NOMO-1 treated with DMSO at 0.1 percent for 48 hours (cell line): ENCODE data around the gene TLNRD1.

ENCODE experiments used
- DNase-seq: peaks from one replicate; lab custom pipeline; 2025; ENCODE audit not compliant: unreplicated experiment; lab: John Stamatoyannopoulos, UW

Gene TLNRD1

DNA sequence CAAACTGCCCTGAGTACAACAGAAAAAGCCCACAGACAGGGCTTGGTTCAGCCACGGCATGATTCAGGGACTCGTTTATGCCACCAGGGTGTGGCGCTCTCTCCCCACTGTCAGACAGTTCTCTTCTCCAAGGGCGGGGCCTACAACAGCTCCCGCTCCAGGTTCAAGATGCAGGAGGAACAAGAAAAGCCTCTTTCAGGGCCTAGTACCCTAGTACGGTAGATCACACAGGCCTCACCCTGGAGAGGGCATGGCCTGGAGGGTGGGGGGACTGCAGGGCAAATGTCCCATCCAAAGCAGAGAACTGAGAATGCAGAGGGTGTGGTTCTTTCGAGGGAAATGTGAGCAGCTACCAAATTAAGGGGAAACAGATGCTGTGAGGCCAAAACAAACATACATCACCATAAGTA, 23.1 kb upstream of the TLNRD1 start:
- DNase-seq, result peak; percentile 70

DNA sequence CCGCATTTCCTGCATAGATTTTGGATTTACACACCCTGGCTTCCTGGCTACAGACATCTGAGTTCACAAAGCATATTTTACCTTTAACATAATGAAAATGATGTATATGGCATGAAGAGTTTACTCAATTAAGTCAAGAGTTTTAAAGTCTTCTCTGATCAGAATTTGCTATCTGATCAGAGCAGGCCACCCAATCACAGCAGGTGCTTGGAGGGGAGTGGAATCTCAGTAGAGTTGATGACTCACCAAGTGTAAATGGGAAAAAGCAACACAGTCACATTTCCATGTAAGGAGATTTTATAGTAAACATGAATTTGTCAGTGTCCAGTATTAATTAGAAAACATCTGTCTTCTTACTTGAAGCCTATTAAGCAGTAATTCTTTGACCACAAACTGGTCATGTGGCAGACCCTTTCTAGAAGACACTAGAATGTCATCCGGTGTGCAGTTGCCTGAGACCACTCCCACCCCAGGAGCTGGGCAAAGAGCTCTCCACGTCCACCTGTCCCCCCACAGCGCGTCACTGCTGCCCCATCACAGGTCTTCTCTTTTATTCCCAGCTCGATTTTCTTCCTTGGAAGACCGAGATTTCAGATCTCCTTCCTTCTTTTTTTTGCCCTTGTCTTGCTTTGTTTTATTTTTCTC, 21.9 kb upstream of the TLNRD1 start:
- no peak for DNase-seq

DNA sequence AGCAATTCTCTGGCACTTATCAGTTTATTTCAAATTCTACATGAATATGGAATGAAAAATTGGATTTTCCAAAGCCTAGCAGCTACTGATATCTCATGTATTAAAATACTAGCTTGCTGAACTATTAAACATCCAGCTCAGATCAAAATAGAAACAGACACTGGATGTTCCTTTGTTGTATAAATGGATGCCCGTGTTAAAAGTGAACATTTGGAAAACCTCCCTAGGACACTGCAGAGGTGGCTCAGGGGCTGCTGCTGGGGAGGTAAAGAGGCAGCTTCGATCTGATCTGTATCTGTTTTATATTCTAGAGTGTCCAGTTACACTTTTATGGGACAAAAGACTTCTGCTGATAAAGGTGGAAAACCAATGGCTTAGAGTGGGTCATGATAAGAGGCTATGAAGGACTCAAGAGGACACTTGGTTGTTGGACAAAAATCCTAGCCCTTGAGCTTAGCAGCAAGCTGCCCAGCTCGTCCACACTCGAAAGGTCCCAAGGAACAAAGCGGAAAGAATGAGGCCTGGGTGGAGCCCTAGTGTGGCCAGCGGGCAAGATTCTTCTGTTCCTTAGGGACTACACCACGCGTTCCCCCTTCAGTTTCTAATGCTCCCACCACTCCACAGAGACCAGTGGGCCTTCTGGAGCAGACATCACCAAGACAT, 21.1 kb upstream of the TLNRD1 start:
- DNase-seq, result no peak

GRCh38 chr15:80982205-80982604, 18.5 kb upstream of the TLNRD1 start:
- peak; percentile 12 for DNase-seq

- DNase-seq, result no peak
Measured at GRCh38 chr15:80982839-80983238, 17.9 kb upstream of the TLNRD1 start.

DNA sequence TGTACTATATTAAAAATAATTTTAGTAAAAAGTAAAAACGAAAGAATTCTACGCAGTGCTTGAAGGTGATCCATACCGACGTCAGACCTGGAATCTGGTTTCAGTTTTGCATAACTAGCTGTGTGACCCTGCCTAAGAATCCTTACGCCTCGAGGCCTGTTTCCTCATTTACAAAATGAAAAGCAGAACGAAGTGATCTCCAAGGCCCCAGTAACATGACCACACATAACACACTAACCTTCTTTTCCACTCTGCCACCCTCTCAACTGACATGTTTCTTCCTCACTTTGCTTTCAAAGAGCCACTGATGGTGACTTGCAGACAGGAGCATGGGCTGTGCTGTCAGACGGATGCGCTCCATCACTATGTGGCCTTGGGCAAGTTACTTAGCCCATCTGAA, 15.9 kb upstream of the TLNRD1 start:
- DNase-seq, result peak; percentile 96

GRCh38 chr15:80985981-80986380, 14.7 kb upstream of the TLNRD1 start:
- DNase-seq, result no peak

DNA sequence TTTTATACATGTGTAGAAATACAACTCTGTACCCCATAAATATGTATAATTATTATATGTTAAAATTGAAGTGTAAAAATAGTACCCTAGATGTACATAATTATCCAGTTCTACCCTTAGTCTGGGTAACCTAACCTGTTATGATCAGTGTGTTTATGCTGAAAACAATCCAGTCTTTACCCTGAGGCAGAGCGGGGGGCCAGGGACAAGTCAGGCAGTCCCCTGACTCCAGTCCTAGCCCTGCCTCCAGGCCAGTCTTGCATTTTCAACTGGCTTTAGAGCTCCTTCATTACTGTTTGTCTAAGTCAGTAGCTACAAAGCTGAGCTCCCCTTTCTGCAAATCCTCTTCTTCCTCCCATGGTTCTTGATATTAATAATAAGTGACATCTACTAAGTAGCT, 14.2 kb upstream of the TLNRD1 start:
- DNase-seq, result no peak

GRCh38 chr15:80988148-80988796, 12.5 kb upstream of the TLNRD1 start:
- DNase-seq, result no peak

DNA sequence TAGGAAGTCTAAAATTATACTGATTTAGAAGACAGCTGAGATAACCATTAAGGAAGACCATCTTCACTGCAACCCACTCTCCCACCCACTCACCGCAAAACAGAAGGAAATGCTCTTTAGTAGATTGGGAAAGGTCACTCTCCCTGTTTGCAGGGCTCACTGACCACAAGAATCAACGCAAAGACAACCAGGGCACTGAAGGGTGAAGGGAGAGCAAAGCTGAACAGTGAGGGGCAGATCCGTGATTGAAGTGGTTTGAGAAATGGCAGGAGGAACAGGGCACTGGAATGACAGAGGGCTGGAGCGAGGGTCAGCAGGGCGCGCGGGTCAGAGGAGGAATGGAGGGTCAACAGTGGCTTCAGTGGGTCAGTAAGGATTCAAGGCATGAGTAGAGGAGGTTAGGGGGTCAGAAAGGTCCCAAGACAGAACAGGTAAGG, 11.6 kb upstream of the TLNRD1 start:
- DNase-seq, result peak; percentile 22

GRCh38 chr15:80989518-80990478, 10.9 kb upstream of the TLNRD1 start, which contains the start of gene MESD:
Gene MESD, minus strand, starts transcription at chr15:80989819. Its CDS starts 28 bp downstream, at chr15:80989791.
- DNase-seq, result peak; percentile 93

DNA sequence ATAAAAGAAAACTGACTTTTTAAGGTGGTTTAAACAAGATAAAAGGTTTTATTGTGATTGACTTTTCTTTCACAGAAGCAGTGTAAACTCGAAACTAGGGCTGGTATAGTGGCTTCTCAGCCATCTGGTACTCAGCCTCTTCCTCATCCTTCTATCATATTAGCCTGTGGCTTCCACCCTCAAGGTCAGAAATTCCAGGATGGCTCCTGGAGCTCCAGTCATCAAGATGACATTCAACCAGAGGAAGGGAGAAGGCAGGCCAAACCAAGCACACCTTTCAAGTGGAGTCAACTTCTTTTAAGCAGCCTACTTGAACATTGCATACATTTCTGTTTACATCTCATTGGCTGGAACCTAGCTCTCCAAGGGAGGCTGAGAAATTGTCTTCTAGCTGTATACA, 9.8 kb upstream of the TLNRD1 start:
- no peak for DNase-seq

- DNase-seq, result peak; percentile 30
Measured at GRCh38 chr15:80991421-80991820, 9.3 kb upstream of the TLNRD1 start.

DNA sequence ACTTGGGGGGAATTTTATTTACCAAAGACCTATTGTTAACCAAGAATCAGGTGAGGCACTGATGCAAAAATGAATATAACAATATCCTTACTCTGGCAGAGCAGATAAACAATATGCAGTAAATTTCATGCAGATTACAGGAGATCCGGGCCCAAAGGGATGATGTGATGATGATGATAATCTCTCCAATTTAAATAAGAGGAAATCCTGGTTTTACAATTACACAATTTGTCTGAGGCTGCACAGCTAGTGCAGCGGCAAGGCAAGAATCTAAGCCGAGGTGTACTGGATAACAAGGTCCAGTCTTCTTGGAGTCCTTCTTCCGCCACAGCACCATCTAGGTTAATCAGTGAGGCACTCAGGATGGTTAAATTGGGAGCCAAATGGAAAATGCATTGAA, 8.7 kb upstream of the TLNRD1 start:
- peak; percentile 31 for DNase-seq

DNA sequence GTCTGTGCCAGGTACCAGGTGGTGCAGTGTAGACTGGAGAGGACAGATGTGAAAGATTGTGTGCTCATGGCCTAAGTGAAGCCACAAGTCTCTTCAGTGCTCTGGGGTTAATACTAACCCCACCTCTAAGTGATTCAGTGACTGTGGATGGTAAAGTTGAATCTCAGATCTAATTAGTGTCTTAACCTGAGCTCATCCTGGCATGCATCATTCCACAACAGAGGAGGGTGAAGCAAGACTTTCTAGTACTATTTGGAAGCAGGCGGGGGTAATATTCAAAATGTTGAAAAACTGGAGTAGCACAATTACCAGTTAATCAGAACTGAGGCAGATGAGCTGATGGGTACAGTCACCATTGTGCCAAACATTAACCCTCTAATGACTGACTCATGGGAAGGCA, 8.3 kb upstream of the TLNRD1 start:
- DNase-seq, result no peak

DNA sequence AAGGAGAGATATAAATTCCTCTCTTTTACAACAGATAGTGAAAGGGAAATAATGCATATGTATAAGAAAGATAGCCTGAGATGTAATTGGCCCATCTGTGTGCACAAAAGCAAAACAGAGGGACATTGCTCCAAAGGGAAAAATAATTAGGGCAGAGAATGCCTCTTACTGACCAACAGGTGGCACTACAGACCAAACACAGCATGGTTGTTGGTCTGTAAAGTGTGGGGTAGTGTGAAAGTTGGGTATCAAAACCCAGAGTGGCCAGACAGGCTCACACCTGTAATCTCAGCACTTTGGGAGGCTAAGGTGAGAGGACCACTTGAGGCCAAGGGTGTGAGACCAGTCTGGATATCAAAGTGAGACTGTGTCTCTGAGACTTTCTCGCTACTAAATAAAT, 4.5 kb upstream of the TLNRD1 start:
- DNase-seq, result peak; percentile 8

DNA sequence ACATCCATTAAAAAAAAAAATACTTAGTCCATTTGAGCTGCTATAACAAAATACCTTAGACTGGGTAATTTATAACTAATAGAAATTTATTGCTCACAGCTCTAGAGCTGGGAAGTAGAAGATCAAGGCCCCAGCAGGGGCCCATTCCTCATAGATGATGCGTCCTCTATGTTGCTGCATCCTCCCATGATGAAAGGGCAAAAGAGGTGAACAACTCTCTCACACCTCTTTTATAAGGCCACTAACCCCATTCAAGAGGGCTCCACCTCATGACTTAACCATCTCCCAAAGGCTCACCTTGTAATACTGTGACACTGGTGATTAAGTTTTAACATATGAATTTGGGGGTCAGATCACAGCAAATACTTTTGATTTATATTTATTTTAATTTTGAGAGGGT, 3.0 kb upstream of the TLNRD1 start:
- DNase-seq, result no peak

GRCh38 chr15:80998251-80998650, 2.5 kb upstream of the TLNRD1 start:
- no peak for DNase-seq

GRCh38 chr15:80999623-81000036, 1.1 kb upstream of the TLNRD1 start:
- no peak for DNase-seq

GRCh38 chr15:81000144-81000623, 539 bp upstream of the TLNRD1 start:
- peak; percentile 30 for DNase-seq
